NCI-H1105 (cell line): ENCODE results near the gene ANKRD49.

Source experiments
- DNase-seq: peaks from one replicate; lab custom pipeline; 2025; lab: John Stamatoyannopoulos, UW

Gene ANKRD49

GRCh38 chr11:94507485-94507884 is 13.7 kb downstream of the ANKRD49 start:
- no peak for DNase-seq

GRCh38 chr11:94511932-94512781 is 18.4 kb downstream of the ANKRD49 start, which contains the start of gene C11orf97:
TSS of gene C11orf97 (plus strand) at chr11:94512461. CDS start at chr11:94512529, 68 bp downstream.
- DNase-seq: no peak

- peak; percentile 87 for DNase-seq
These were observed 19.3 kb downstream of the ANKRD49 start for GRCh38 chr11:94513091-94513490.

- DNase-seq: no peak
These were observed 21.6 kb downstream of the ANKRD49 start for GRCh38 chr11:94515398-94515797.

- no peak for DNase-seq
These were observed 22.9 kb downstream of the ANKRD49 start for GRCh38 chr11:94516725-94517124.

- no peak for DNase-seq
These were observed 24.5 kb downstream of the ANKRD49 start for GRCh38 chr11:94518300-94518699.

GRCh38 chr11:94519478-94520084 is 25.8 kb downstream of the ANKRD49 start:
- DNase-seq: no peak

- DNase-seq: no peak
These were observed 27.9 kb downstream of the ANKRD49 start for GRCh38 chr11:94521684-94522083.

GRCh38 chr11:94524341-94524740 is 30.6 kb downstream of the ANKRD49 start:
- no peak for DNase-seq

GRCh38 chr11:94525546-94526324 is 32.0 kb downstream of the ANKRD49 start:
- DNase-seq: no peak

GRCh38 chr11:94526645-94527438 is 33.1 kb downstream of the ANKRD49 start:
- no peak for DNase-seq

- DNase-seq: no peak
These were observed 34.8 kb downstream of the ANKRD49 start for GRCh38 chr11:94528551-94528950.

- DNase-seq: no peak
These were observed 38.4 kb downstream of the ANKRD49 start for GRCh38 chr11:94532211-94532610.

- no peak for DNase-seq
These were observed 39.4 kb downstream of the ANKRD49 start for GRCh38 chr11:94533206-94533605.

- DNase-seq: no peak
These were observed 40.2 kb downstream of the ANKRD49 start for GRCh38 chr11:94533696-94534630.

- no peak for DNase-seq
These were observed 42.6 kb downstream of the ANKRD49 start for GRCh38 chr11:94536386-94536785.

- DNase-seq: no peak
These were observed 43.3 kb downstream of the ANKRD49 start for GRCh38 chr11:94537031-94537600.

GRCh38 chr11:94539420-94539819 is 45.6 kb downstream of the ANKRD49 start:
- DNase-seq: no peak

GRCh38 chr11:94543695-94544645 is 50.2 kb downstream of the ANKRD49 start, which contains the start of gene FUT4:
TSS of gene FUT4 (plus strand) at chr11:94543921. CDS start at chr11:94544134, 213 bp downstream.
- peak; percentile 47 for DNase-seq
